Thyroid gland (tissue), 4 donors: ENCODE results near the gene B9D1.

ENCODE experiments used
- CTCF ChIP-seq, 6 experiments: fragments of 200-600 bp in 3 of 6; fragments of 450-650 bp in 3 of 6; sonication (generic) in 3 of 6; IDR thresholded peaks; one replicate each; pipeline ENCODE4 v1.5.1; 2016 to 2019; ENCODE audit warnings: antibody characterized with exemption in 6 of 6, mild to moderate bottlenecking in 2 of 6, inconsistent platforms in 1 of 6, moderate library complexity in 1 of 6
- POLR2A ChIP-seq, 2 donors: fragments of 450-650 bp; IDR thresholded peaks; one replicate each; pipeline ENCODE4 v1.6.1; 2017; ENCODE audit warnings: antibody characterized with exemption in 2 of 2, mild to moderate bottlenecking in 2 of 2, moderate library complexity in 1 of 2

- TF ChIP-seq CTCF (IDR thresholded peaks at IDR 0.05) (no peak), POLR2A (IDR thresholded peaks at IDR 0.05) (no peak)
Observed at GRCh38 chr17:19384723-19385391, 22.3 kb upstream of the B9D1 start.
